B cell (primary cell): ENCODE results near the gene NEUROG1. TPM values are rescaled to one million over a fixed set of nuclear protein-coding genes. Genes with fewer than 3 reads are reported as not detected.

ENCODE experiments used
- ATAC-seq: fragments of 200-7000 bp; cut with Tn5 transposase; one replicate; pipeline ENCODE4 v1.10.0; 2021; ENCODE audit warnings: low read depth, mild to moderate bottlenecking, moderate number of reproducible peaks, moderate library complexity
- CTCF ChIA-PET: fragments of 350-600 bp; sonication (Branson Sonifier 250); formaldehyde crosslinking; loops from one replicate; lab custom pipeline; 2021; ENCODE audit warnings: antibody characterized with exemption, inconsistent platforms; lab: Charles Lee
- POLR2A ChIA-PET: fragments of 350-600 bp; sonication (Branson Sonifier 250); formaldehyde crosslinking; loops from one replicate; lab custom pipeline; 2021; ENCODE audit warnings: antibody characterized with exemption; lab: Charles Lee
- DNase-seq: peaks from one replicate; pipeline ENCODE4 v3.0.0; 2013
- H2AFZ ChIP-seq: 2 replicates; pipeline ENCODE4 v1.6.1; 2012; ENCODE audit warnings: mild to moderate bottlenecking, low read depth, low read length; ENCODE audit not compliant: insufficient read depth, poor library complexity, severe bottlenecking
- H3K27ac ChIP-seq, 2 donors: 1 replicate in 1 of 2; 2 replicates in 1 of 2; pipeline ENCODE4 v1.5.1; 2012 to 2013; ENCODE audit warnings: low read length in 2 of 2, mild to moderate bottlenecking in 2 of 2, moderate library complexity in 1 of 2
- H3K27me3 ChIP-seq, 4 experiments: fragments of 200-600 bp in 1 of 4; sonication (generic) in 1 of 4; replicated peaks in 1 of 4; 1 replicate in 2 of 4; 2 replicates in 2 of 4; pipeline versions ENCODE4 v1.6.1 to v1.7.0; 2013 to 2016; ENCODE audit warnings: low read length in 3 of 4, mild to moderate bottlenecking in 2 of 4, mixed read lengths in 1 of 4, moderate library complexity in 1 of 4; ENCODE audit not compliant: insufficient read depth in 4 of 4, control insufficient read depth in 3 of 4; ENCODE audit errors: control extremely low read depth in 1 of 4
- H3K36me3 ChIP-seq, 2 experiments: replicated peaks in 1 of 2; 1 replicate in 1 of 2; 2 replicates in 1 of 2; pipeline versions ENCODE4 v1.6.1 to v1.7.1; 2013; ENCODE audit warnings: low read length in 1 of 2; ENCODE audit not compliant: insufficient read depth in 2 of 2, control insufficient read depth in 1 of 2; ENCODE audit errors: control extremely low read depth in 1 of 2, extremely low read depth in 1 of 2
- H3K4me1 ChIP-seq, 2 donors: fragments of 200-600 bp in 1 of 2; sonication (generic) in 1 of 2; 1 replicate in 1 of 2; 2 replicates in 1 of 2; pipeline versions ENCODE4 v1.5.1 to v1.6.1; 2013 to 2017; ENCODE audit warnings: low read length in 2 of 2; ENCODE audit not compliant: control insufficient read depth in 2 of 2, insufficient read depth in 2 of 2
- H3K4me2 ChIP-seq: replicated peaks from 2 replicates; pipeline ENCODE3; 2012; ENCODE audit warnings: mild to moderate bottlenecking, low read depth, low read length; ENCODE audit not compliant: poor library complexity, severe bottlenecking
- H3K4me3 ChIP-seq, 5 experiments: fragments of 200-600 bp in 1 of 5; sonication (generic) in 1 of 5; 1 replicate in 3 of 5; 2 replicates in 2 of 5; pipeline versions ENCODE4 v1.5.1 to v1.7.0; 2011 to 2016; ENCODE audit warnings: low read length in 4 of 5, mild to moderate bottlenecking in 4 of 5, low read depth in 2 of 5, control low read depth in 1 of 5, moderate library complexity in 1 of 5; ENCODE audit not compliant: insufficient read depth in 1 of 5; ENCODE audit errors: control extremely low read depth in 1 of 5, extremely low read depth in 1 of 5
- H3K79me2 ChIP-seq: fragments of 200-600 bp; sonication (generic); one replicate; pipeline ENCODE4 v1.6.0; 2016; ENCODE audit warnings: low read length; ENCODE audit not compliant: control insufficient read depth, insufficient read depth
- H3K9ac ChIP-seq: fragments of 200-600 bp; sonication (generic); 2 replicates; pipeline ENCODE4 v1.6.1; 2017; ENCODE audit warnings: mild to moderate bottlenecking, low read length, moderate library complexity
- H3K9me3 ChIP-seq, 3 donors: one replicate each; pipeline versions ENCODE4 v1.6.1 to v1.7.1; 2013; ENCODE audit warnings: low read length in 2 of 3; ENCODE audit not compliant: control insufficient read depth in 2 of 3, insufficient read depth in 1 of 3; ENCODE audit errors: control extremely low read depth in 1 of 3
- H4K20me1 ChIP-seq: 2 replicates; pipeline ENCODE4 v1.6.0; 2012; ENCODE audit warnings: mild to moderate bottlenecking, low read length; ENCODE audit not compliant: insufficient read depth, control insufficient read depth, poor library complexity, severe bottlenecking
- H3K27ac Mint-ChIP-seq: one replicate; pipeline ENCODE4 v1.8.0; 2021; ENCODE audit warnings: mixed read lengths
- H3K27me3 Mint-ChIP-seq: one replicate; pipeline ENCODE4 v1.8.0; 2021; ENCODE audit warnings: mixed read lengths
- H3K4me1 Mint-ChIP-seq: one replicate; pipeline ENCODE4 v1.8.0; 2021; ENCODE audit warnings: mixed read lengths
- H3K4me3 Mint-ChIP-seq: one replicate; pipeline ENCODE4 v1.8.0; 2021; ENCODE audit warnings: mixed read lengths
- H3K9me3 Mint-ChIP-seq: one replicate; pipeline ENCODE4 v1.8.0; 2022; ENCODE audit warnings: mixed read lengths; ENCODE audit not compliant: insufficient read depth
- CTCF ChIP-seq: fragments of 200-600 bp; IDR thresholded peaks from one replicate; pipeline ENCODE4 v1.8.0; 2022; ENCODE audit warnings: antibody characterized with exemption, mild to moderate bottlenecking
- EZH2 ChIP-seq: IDR thresholded peaks from 2 replicates; pipeline ENCODE4 v1.6.1; 2012; ENCODE audit warnings: borderline replicate concordance, low read depth, mild to moderate bottlenecking, moderate library complexity, low read length; ENCODE audit not compliant: insufficient read depth, poor library complexity, severe bottlenecking
- WGBS: methylation state at CpG from one replicate; pipeline ENCODE4 v1.1.5; 2013; ENCODE audit warnings: missing lambda C conversion rate; ENCODE audit not compliant: insufficient coverage; 5-methylcytosine and 5-hydroxymethylcytosine counted together
- intact Hi-C: fragments of 100-400 bp; cut with micrococcal nuclease; formaldehyde crosslinking; loops from one replicate; pipeline ENCODE4 v1.10.0; 2022
- polyA plus RNA-seq: library from polyadenylated mRNA; depleted of rRNA; stranded (reverse); fragments of >200 nt; gene quantifications from 2 replicates; pipeline ENCODE4 v1.2.3, GENCODE V29; 2012
- total RNA-seq, 2 donors: library from RNA; stranded (reverse); fragments of 120-200 nt in 1 of 2; gene quantifications; 1 replicate in 1 of 2; 2 replicates in 1 of 2; pipeline versions ENCODE4 v1.2.3 to v1.2.4, GENCODE V29; 2013 to 2022

The NEUROG1 gene
- total and polyA plus RNA-seq, 2 donors (not counting 1 experiment from before 2014, with no cell fraction given): not detected

DNA sequence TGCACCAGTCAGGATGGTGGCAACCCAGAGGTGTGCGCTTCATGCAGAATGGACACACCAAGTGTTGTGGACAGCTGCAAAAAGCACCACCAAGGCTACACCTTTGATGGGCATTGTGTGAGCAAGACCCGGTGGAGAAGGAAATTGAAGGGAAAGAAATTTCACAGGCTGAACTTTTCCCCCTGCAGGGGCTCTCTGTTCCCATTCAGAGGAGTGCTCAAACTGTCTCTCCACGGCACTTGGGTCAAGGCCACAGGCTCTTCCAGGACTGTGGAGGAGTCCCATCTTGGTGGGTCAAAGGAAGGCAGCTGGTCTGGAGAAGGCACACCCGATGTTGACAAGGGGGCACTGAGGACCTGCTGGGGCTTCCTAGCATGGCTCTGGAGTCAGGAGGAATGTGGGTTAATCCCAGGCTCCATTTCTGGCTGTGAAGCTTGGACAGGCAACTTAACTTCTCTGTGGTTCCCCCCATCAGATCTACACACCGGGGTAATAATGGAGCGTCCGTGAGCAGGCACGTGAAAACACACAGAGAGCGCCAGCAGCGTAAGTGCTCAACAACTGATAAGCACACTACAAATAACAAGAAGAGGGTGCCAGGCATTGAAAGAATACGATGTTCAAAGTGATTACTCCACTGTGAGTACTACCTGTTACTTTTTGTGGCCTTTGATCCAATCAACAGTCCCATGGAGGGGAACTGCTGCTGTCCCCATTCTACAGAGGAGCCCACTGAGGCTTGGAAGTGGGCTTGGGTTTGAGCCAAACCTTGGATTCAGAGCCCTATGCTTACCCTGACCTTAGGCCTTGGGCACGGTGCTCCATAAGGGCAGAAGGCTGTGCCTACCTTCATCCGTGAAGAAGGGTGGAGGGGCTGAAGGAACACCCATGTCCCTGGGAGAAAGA, 49.4 kb downstream of the NEUROG1 start:
- H3K79me2 ChIP-seq: no peaks in the 10 kb centered on the region
- ATAC-seq (no peak), DNase-seq (no peak)
- WGBS: 91% methylated on average over 13 of the region's 13 CpGs
- POLR2A ChIA-PET: no interaction called here
- H3K27me3 ChIP-seq: peaks cover 0 to 47% (median 26%) of the 10 kb centered on the region in 4 experiments
- peaks cover 10% of the 10 kb centered on the region for H3K4me1 Mint-ChIP-seq
- H3K4me3 Mint-ChIP-seq: no peak overlapping the region
- H3K36me3 ChIP-seq: no peaks in the 10 kb centered on the region
- H3K27ac ChIP-seq: no peak overlapping the region
- no peaks in the 10 kb centered on the region for H3K9me3 Mint-ChIP-seq
- peaks cover 0 to 4% of the 10 kb centered on the region in 2 donors for H3K4me1 ChIP-seq
- intact Hi-C loops: no loop called here
- H4K20me1 ChIP-seq: no peaks in the 10 kb centered on the region
- no peak overlapping the region for H3K27ac Mint-ChIP-seq
- H3K9ac ChIP-seq: no peak overlapping the region
- H3K9me3 ChIP-seq: no peaks in the 10 kb centered on the region
- H3K4me2 ChIP-seq: no peak overlapping the region
- H2AFZ ChIP-seq: no peak overlapping the region
- CTCF ChIA-PET: no interaction called here
- H3K4me3 ChIP-seq: no peak overlapping the region
- TF ChIP-seq EZH2 (no peak), CTCF (no peak)
- peaks cover 54% of the 10 kb centered on the region for H3K27me3 Mint-ChIP-seq

- Histone ChIP-seq H3K4me3 (no peak overlapping the region), H4K20me1 (no peaks in the 10 kb centered on the region), H3K9ac (no peak overlapping the region), H3K4me2 (no peak overlapping the region), H3K4me1 (peaks cover 0 to 2% of the 10 kb centered on the region in 2 donors), H3K36me3 (no peaks in the 10 kb centered on the region), H3K79me2 (no peaks in the 10 kb centered on the region), H2AFZ (no peak overlapping the region), H3K27me3 (peaks cover 0 to 32% (median 20%) of the 10 kb centered on the region in 4 experiments), H3K9me3 (no peaks in the 10 kb centered on the region), H3K27ac (no peak overlapping the region)
- TF ChIP-seq CTCF: no peak
- no peak for TF ChIP-seq EZH2
- ChIA-PET CTCF (no interaction called here), POLR2A (no interaction called here)
- H3K27me3 Mint-ChIP-seq: peaks cover 50% of the 10 kb centered on the region
- no peak for ATAC-seq
- no peak overlapping the region for H3K4me3 Mint-ChIP-seq
- WGBS: 86% methylated on average over 4 of the region's 5 CpGs
- H3K4me1 Mint-ChIP-seq: peaks cover 8% of the 10 kb centered on the region
- intact Hi-C loops: no loop called here
- no peak overlapping the region for H3K27ac Mint-ChIP-seq
- no peaks in the 10 kb centered on the region for H3K9me3 Mint-ChIP-seq
- DNase-seq: no peak
These were observed 51.1 kb downstream of the NEUROG1 start for GRCh38 chr5:135484674-135485086.
